ENCODE data around the gene CACNG7. TPM values are rescaled to one million over a fixed set of nuclear protein-coding genes. Genes with fewer than 3 reads are reported as not detected.

The CACNG7 gene
- total and polyA plus RNA-seq, 2 donors (not counting 3 experiments of a cell fraction or from before 2014, with no cell fraction given), result 0.92 to 1.3 TPM

GRCh38 chr19:53903055-53903680 lies 5.9 kb upstream of the CACNG7 start:
- no peak overlapping the region for H3K4me2 ChIP-seq (ENCODE audit: insufficient read depth, low read length)
- FAIRE-seq (peak; percentile 54), DNase-seq (ENCODE audit: low read depth, low spot score) (peak; percentile 46)
- no peaks in the 10 kb centered on the region for H3K79me2 ChIP-seq (ENCODE audit: control insufficient read depth, insufficient read depth, low read length)
- H2AFZ ChIP-seq (ENCODE audit: low read depth, low read length), result no peak overlapping the region
- no peak overlapping the region for H3K4me3 ChIP-seq (replicated peaks in 1 of 3; ENCODE audit: insufficient read depth in 1 of 3, low read depth in 1 of 3, low read length in 3 of 3)
- dilution Hi-C loops (cut with MboI; ENCODE audit: extremely low pct_ligation_motif_present, low sequenced_read_pairs) (no loop called here), intact Hi-C loops (cut with micrococcal nuclease) (loop anchor here (1.0 kb wide), 1 partner anchor 24 kb away; no protein-coding TSS in a partner anchor)
- TF ChIP-seq GATA2 (IDR thresholded peaks at IDR 0.05; ENCODE audit: insufficient read depth, insufficient read length, low read depth, low read length) (no peak), CTCF (IDR thresholded peaks at IDR 0.05; ENCODE audit: extremely low read depth in 1 of 2, insufficient read depth in 1 of 2, low read depth in 1 of 2, low read length in 2 of 2) (no peak), POLR2A (IDR thresholded peaks at IDR 0.05; ENCODE audit: low read depth, low read length) (no peak), MAX (IDR thresholded peaks at IDR 0.05; ENCODE audit: insufficient read depth, insufficient read length) (no peak), POLR2AphosphoS5 (IDR thresholded peaks at IDR 0.05; ENCODE audit: insufficient read depth, low read depth, low read length) (no peak), JUN (IDR thresholded peaks at IDR 0.05; ENCODE audit: borderline replicate concordance, insufficient read depth, insufficient read length, low read depth) (no peak), FOS (IDR thresholded peaks at IDR 0.05; ENCODE audit: borderline replicate concordance, insufficient read depth, low read length) (no peak), EZH2 (IDR thresholded peaks at IDR 0.05; ENCODE audit: borderline replicate concordance, low read depth, low read length, severe bottlenecking) (no peak), MYC (IDR thresholded peaks at IDR 0.05; ENCODE audit: low read depth, low read length) (no peak)
- ChIA-PET POLR2A (no interaction called here), CTCF (interaction anchor here (0.6 to 2.2 kb wide), 2 partner anchors 120 to 127 kb away, joined by 3 to 11 read pairs; no protein-coding TSS in a partner anchor)
- H3K27ac ChIP-seq (ENCODE audit: insufficient read depth, low read depth, low read length), result no peak overlapping the region
- H3K9me3 ChIP-seq (replicated peaks; ENCODE audit: control insufficient read depth, insufficient read depth, low read length), result no peaks in the 10 kb centered on the region
- no peaks in the 10 kb centered on the region for H4K20me1 ChIP-seq (replicated peaks; ENCODE audit: control insufficient read depth, extremely low read depth, insufficient read depth, low read length)
- H3K27me3 ChIP-seq (ENCODE audit: control insufficient read depth in 2 of 2, insufficient read depth in 2 of 2, low read length in 2 of 2), result peaks cover 8 to 18% of the 10 kb centered on the region in 2 experiments
- no TSS peak for BruUV-seq (replicated peaks)
- H3K9me1 ChIP-seq (replicated peaks; ENCODE audit: control insufficient read depth, extremely low read depth, insufficient read depth, low read length), result no peaks in the 10 kb centered on the region
- no peaks in the 10 kb centered on the region for H3K36me3 ChIP-seq (ENCODE audit: control insufficient read depth in 2 of 2, extremely low read depth in 1 of 2, insufficient read depth in 2 of 2, low read length in 2 of 2)
- no peak overlapping the region for H3K9ac ChIP-seq (replicated peaks; ENCODE audit: extremely low read depth, insufficient read depth, low read length)
- H3K4me1 ChIP-seq (ENCODE audit: control insufficient read depth, extremely low read depth, insufficient read depth, low read length), result peaks cover under 1% of the 10 kb centered on the region

Measured in endothelial cell of umbilical vein (primary cell).